Panc1 (cell line): ENCODE measurements around the gene KIF26B. TPM values are rescaled to one million over a fixed set of nuclear protein-coding genes. Genes with fewer than 3 reads are reported as not detected.

Experiments
- ATAC-seq: fragments of 200-7000 bp; cut with Tn5 transposase; 2 replicates; pipeline ENCODE4 v1.9.1; 2020; ENCODE audit warnings: mild to moderate bottlenecking, moderate library complexity
- BruUV-seq: library from RNA; stranded (reverse); fragments of 400-500 nt; replicated peaks from 2 replicates; lab custom pipeline; 2021; lab: Mats Ljungman, UMichigan
- CTCF ChIA-PET: fragments of 300-600 bp; sonication (Branson Sonifier 250); formaldehyde crosslinking; loops from one replicate; lab custom pipeline; 2022; ENCODE audit warnings: antibody characterized with exemption; lab: Charles Lee
- POLR2A ChIA-PET: fragments of 300-600 bp; sonication (Branson Sonifier 250); formaldehyde crosslinking; loops from one replicate; lab custom pipeline; 2022; ENCODE audit warnings: antibody characterized with exemption; lab: Charles Lee
- DNase-seq: peaks from one replicate; pipeline ENCODE4 v3.0.0-alpha.2; 2010; ENCODE audit warnings: low read depth, low spot score
- H3K27ac ChIP-seq: 2 replicates; pipeline ENCODE4 v1.5.1; 2011; ENCODE audit warnings: mild to moderate bottlenecking, low read length, inconsistent platforms
- H3K27me3 ChIP-seq: fragments of 200-500 bp; sonication (Bioruptor generic); 2 replicates; pipeline ENCODE4 v1.6.0; 2014; ENCODE audit warnings: low read length, inconsistent platforms; ENCODE audit not compliant: control insufficient read depth, insufficient read depth
- H3K36me3 ChIP-seq: fragments of 200-500 bp; sonication (Bioruptor generic); 2 replicates; pipeline ENCODE4 v1.5.1; 2014; ENCODE audit warnings: inconsistent platforms, mild to moderate bottlenecking, low read length, moderate library complexity; ENCODE audit not compliant: control insufficient read depth, insufficient read depth
- H3K4me1 ChIP-seq: 2 replicates; pipeline ENCODE4 v1.5.1; 2011; ENCODE audit warnings: inconsistent platforms, mild to moderate bottlenecking, low read length, moderate library complexity; ENCODE audit not compliant: control insufficient read depth, insufficient read depth
- H3K4me3 ChIP-seq, 2 experiments: 2 replicates each; pipeline ENCODE4 v1.5.1; 2011 to 2012; ENCODE audit warnings: low read depth in 2 of 2, low read length in 2 of 2, mild to moderate bottlenecking in 2 of 2, inconsistent platforms in 1 of 2, moderate library complexity in 1 of 2
- H3K9me3 ChIP-seq: fragments of 200-500 bp; sonication (Bioruptor generic); 2 replicates; pipeline ENCODE4 v1.5.1; 2014; ENCODE audit warnings: low read depth, mild to moderate bottlenecking, inconsistent platforms, low read length, moderate library complexity; ENCODE audit not compliant: control insufficient read depth, insufficient read depth
- POLR2AphosphoS5 ChIP-seq: IDR thresholded peaks from 2 replicates; pipeline ENCODE4 v1.6.1; 2012; ENCODE audit warnings: mild to moderate bottlenecking, low read depth, low read length, moderate library complexity
- REST ChIP-seq, 2 experiments: IDR thresholded peaks; 2 replicates each; pipeline ENCODE4 v1.6.1; 2011 to 2012; ENCODE audit warnings: low read depth in 2 of 2, control low read depth in 1 of 2, low read length in 1 of 2, mild to moderate bottlenecking in 1 of 2, moderate library complexity in 1 of 2; ENCODE audit not compliant: insufficient read depth in 1 of 2
- SIN3A ChIP-seq: IDR thresholded peaks from 2 replicates; pipeline ENCODE4 v1.6.1; 2012; ENCODE audit warnings: low read depth, mild to moderate bottlenecking, low read length, moderate library complexity, borderline replicate concordance; ENCODE audit not compliant: insufficient read depth
- TCF7L2 ChIP-seq: IDR thresholded peaks from 2 replicates; pipeline ENCODE4 v1.6.1; 2011; ENCODE audit warnings: mild to moderate bottlenecking, low read depth, low read length, inconsistent platforms
- in situ Hi-C: cut with HindIII; loops from 2 replicates; pipeline ENCODE4 v1.10.0; 2016; ENCODE audit warnings: low sequenced_read_pairs, low pct_unique_long_range_greater_than_20kb
- intact Hi-C: fragments of 100-400 bp; cut with micrococcal nuclease; formaldehyde crosslinking; loops from one replicate; pipeline ENCODE4 v1.10.0; 2022; ENCODE audit not compliant: unreplicated experiment
- total RNA-seq: library from RNA; stranded (reverse); gene quantifications from one replicate; pipeline ENCODE4 v1.2.1, GENCODE V29; 2021; ENCODE audit not compliant: unreplicated experiment
- TF ChIP-seq, protein P1 (sequence below): fragments of 450-650 bp; IDR thresholded peaks from 2 replicates; pipeline ENCODE4 v1.5.1; 2017; ENCODE audit warnings: mild to moderate bottlenecking

KIF26B gene
- total RNA-seq, 1 experiment from 2014 or later: 0.33 TPM

- Histone ChIP-seq H3K4me1 (no peaks in the 10 kb centered on the region), H3K27me3 (no peaks in the 10 kb centered on the region; the same call in 1 of the 2 replicates), H3K4me3 (no peak overlapping the region), H3K27ac (no peak overlapping the region), H3K9me3 (no peaks in the 10 kb centered on the region), H3K36me3 (no peaks in the 10 kb centered on the region)
- BruUV-seq: no TSS peak
- ChIA-PET POLR2A (no interaction called here), CTCF (no interaction called here)
- ATAC-seq: no peak
- no peak for DNase-seq
- in situ Hi-C loops (no loop called here), intact Hi-C loops (no loop called here)
- TF ChIP-seq POLR2AphosphoS5 (no peak), REST (IDR thresholded peaks at IDR 0.05; ENCODE audit: insufficient read depth in 1 of 2, low read depth in 2 of 2, low read length in 1 of 2) (no peak), TCF7L2 (no peak), SIN3A (no peak)
- TF ChIP-seq, protein P1, sequence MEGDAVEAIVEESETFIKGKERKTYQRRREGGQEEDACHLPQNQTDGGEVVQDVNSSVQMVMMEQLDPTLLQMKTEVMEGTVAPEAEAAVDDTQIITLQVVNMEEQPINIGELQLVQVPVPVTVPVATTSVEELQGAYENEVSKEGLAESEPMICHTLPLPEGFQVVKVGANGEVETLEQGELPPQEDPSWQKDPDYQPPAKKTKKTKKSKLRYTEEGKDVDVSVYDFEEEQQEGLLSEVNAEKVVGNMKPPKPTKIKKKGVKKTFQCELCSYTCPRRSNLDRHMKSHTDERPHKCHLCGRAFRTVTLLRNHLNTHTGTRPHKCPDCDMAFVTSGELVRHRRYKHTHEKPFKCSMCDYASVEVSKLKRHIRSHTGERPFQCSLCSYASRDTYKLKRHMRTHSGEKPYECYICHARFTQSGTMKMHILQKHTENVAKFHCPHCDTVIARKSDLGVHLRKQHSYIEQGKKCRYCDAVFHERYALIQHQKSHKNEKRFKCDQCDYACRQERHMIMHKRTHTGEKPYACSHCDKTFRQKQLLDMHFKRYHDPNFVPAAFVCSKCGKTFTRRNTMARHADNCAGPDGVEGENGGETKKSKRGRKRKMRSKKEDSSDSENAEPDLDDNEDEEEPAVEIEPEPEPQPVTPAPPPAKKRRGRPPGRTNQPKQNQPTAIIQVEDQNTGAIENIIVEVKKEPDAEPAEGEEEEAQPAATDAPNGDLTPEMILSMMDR: no peak
Measured at GRCh38 chr1:245704765-245705164, 550.0 kb downstream of the KIF26B start.

GRCh38 chr1:245707941-245708340, 553.2 kb downstream of the KIF26B start:
- in situ Hi-C loops: no loop called here
- Histone ChIP-seq H3K4me1 (no peaks in the 10 kb centered on the region), H3K27ac (no peak overlapping the region), H3K4me3 (no peak overlapping the region), H3K36me3 (no peaks in the 10 kb centered on the region), H3K9me3 (no peaks in the 10 kb centered on the region), H3K27me3 (no peaks in the 10 kb centered on the region; the same call in 1 of the 2 replicates)
- CTCF ChIA-PET: interaction anchor here (0.5 kb wide), 1 partner anchor 130 kb away, joined by 3 read pairs; no protein-coding TSS in a partner anchor
- no peak for ATAC-seq
- no peak for DNase-seq
- POLR2A ChIA-PET: interaction anchor here (0.6 kb wide), 1 partner anchor 57 kb away, joined by 7 read pairs; no protein-coding TSS in a partner anchor
- intact Hi-C loops: no loop called here
- TF ChIP-seq TCF7L2: no peak
- TF ChIP-seq REST (IDR thresholded peaks at IDR 0.05; ENCODE audit: insufficient read depth in 1 of 2, low read depth in 2 of 2, low read length in 1 of 2): no peak
- TF ChIP-seq, protein P1: no peak
- TF ChIP-seq SIN3A: no peak
- TF ChIP-seq POLR2AphosphoS5: no peak
- no TSS peak for BruUV-seq
